HEK293T (cell line): Measurements from ENCODE around the gene FAM114A2.

Experiments used
- CTCF ChIA-PET: fragments of 350-600 bp; formaldehyde crosslinking; extraction: SDS; loops from one replicate; lab custom pipeline; 2021; ENCODE audit warnings: antibody characterized with exemption, inconsistent platforms; lab: Yijun Ruan, JAX
- POLR2A ChIA-PET: fragments of 350-600 bp; formaldehyde crosslinking; extraction: SDS; loops from one replicate; lab custom pipeline; 2020; ENCODE audit warnings: antibody characterized with exemption, inconsistent platforms; lab: Yijun Ruan, JAX
- DNase-seq: peaks from one replicate; pipeline ENCODE4 v3.0.0; 2012; ENCODE audit warnings: mixed read lengths; ENCODE audit errors: extremely low spot score
- ARNT ChIP-seq: fragments of 450-650 bp; IDR thresholded peaks from 2 replicates; pipeline ENCODE4 v1.6.1; 2017; ENCODE audit warnings: mild to moderate bottlenecking
- BHLHE40 ChIP-seq: fragments of 450-650 bp; IDR thresholded peaks from 2 replicates; pipeline ENCODE4 v1.6.1; 2016; ENCODE audit warnings: mild to moderate bottlenecking, moderate library complexity, borderline replicate concordance
- CTBP1 ChIP-seq: fragments of 450-650 bp; IDR thresholded peaks from 2 replicates; pipeline ENCODE4 v1.6.1; 2016; ENCODE audit warnings: borderline replicate concordance
- ELF4 ChIP-seq: fragments of 450-650 bp; IDR thresholded peaks from 2 replicates; pipeline ENCODE4 v1.6.1; 2017; ENCODE audit warnings: antibody characterized with exemption
- FOXA1 ChIP-seq: fragments of 450-650 bp; IDR thresholded peaks from 2 replicates; pipeline ENCODE4 v1.6.1; 2016; ENCODE audit warnings: mild to moderate bottlenecking
- FOXK2 ChIP-seq: fragments of 450-650 bp; IDR thresholded peaks from 2 replicates; pipeline ENCODE4 v1.6.1; 2016; ENCODE audit warnings: mild to moderate bottlenecking
- FOXM1 ChIP-seq: fragments of 450-650 bp; IDR thresholded peaks from 2 replicates; pipeline ENCODE4 v1.6.1; 2017; ENCODE audit warnings: mild to moderate bottlenecking, borderline replicate concordance
- HDGF ChIP-seq: fragments of 450-650 bp; IDR thresholded peaks from 2 replicates; pipeline ENCODE4 v1.6.1; 2017; ENCODE audit warnings: antibody characterized with exemption, borderline replicate concordance
- L3MBTL2 ChIP-seq: fragments of 450-650 bp; conservative IDR thresholded peaks from 2 replicates; pipeline ENCODE4 v1.6.1; 2016; ENCODE audit warnings: mild to moderate bottlenecking
- LEF1 ChIP-seq: fragments of 450-650 bp; IDR thresholded peaks from 2 replicates; pipeline ENCODE4 v1.6.1; 2017; ENCODE audit warnings: mild to moderate bottlenecking, borderline replicate concordance
- NFRKB ChIP-seq: fragments of 450-650 bp; IDR thresholded peaks from 2 replicates; pipeline ENCODE4 v1.6.1; 2016; ENCODE audit warnings: mild to moderate bottlenecking, moderate library complexity
- SP1 ChIP-seq: fragments of 450-650 bp; IDR thresholded peaks from 2 replicates; pipeline ENCODE4 v1.6.1; 2017
- SUZ12 ChIP-seq: fragments of 450-650 bp; IDR thresholded peaks from 2 replicates; pipeline ENCODE4 v1.6.1; 2016; ENCODE audit warnings: mild to moderate bottlenecking
- TARDBP ChIP-seq: fragments of 450-650 bp; IDR thresholded peaks from 2 replicates; pipeline ENCODE4 v1.6.1; 2016
- ZNF384 ChIP-seq: fragments of 450-650 bp; IDR thresholded peaks from 2 replicates; pipeline ENCODE4 v1.6.1; 2016
- TF ChIP-seq, protein P1 (sequence below): fragments of 450-650 bp; IDR thresholded peaks from 2 replicates; pipeline ENCODE4 v1.6.1; 2016

Gene FAM114A2

DNA sequence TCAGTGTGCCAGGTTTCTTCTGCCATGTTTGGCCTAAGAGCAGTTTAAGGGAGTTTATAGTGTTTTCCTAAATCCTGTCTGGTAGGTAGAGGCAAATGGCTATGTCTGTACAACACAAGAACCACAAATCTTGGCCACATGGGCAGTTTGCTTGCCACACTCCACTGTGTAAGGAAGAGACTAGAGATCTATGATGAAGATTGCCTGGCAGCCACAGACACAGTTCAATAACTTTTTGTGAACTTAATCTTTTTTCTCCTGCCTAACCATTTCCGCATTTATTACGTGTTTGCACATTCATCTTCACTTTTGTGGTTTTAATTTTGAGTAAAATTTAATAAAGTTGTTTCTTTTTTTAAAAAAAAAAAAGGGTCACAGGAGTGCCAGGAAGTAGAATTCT is 5.9 kb upstream of the FAM114A2 start:
- ChIA-PET POLR2A (no interaction called here), CTCF (no interaction called here)
- TF ChIP-seq HDGF (no peak), ARNT (no peak), L3MBTL2 (no peak), NFRKB (no peak), FOXA1 (no peak), ZNF384 (no peak), FOXK2 (no peak), BHLHE40 (no peak), SP1 (no peak), CTBP1 (no peak)
- TF ChIP-seq, protein P1, sequence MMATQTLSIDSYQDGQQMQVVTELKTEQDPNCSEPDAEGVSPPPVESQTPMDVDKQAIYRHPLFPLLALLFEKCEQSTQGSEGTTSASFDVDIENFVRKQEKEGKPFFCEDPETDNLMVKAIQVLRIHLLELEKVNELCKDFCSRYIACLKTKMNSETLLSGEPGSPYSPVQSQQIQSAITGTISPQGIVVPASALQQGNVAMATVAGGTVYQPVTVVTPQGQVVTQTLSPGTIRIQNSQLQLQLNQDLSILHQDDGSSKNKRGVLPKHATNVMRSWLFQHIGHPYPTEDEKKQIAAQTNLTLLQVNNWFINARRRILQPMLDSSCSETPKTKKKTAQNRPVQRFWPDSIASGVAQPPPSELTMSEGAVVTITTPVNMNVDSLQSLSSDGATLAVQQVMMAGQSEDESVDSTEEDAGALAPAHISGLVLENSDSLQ = no peak
- no peak for DNase-seq

DNA sequence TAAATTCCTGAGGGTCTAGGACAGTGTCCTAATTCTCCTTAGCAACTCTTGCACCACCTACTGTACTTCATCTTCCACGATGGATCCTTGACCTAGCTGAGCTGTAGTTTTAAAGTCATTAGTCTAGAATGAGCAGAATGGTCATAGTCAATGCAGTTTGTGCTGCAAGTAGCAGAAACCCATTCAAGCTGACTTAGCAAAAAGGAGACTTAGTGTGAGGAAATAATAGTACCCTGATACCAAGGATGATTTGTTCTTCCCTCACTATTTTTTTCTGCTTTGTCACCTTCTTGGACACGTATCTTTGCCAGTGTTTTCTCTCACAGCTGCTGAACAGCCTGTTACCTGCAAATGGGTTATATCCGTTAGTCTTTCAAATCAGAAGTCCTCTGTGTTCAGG is 5.4 kb upstream of the FAM114A2 start:
- POLR2A ChIA-PET = no interaction called here
- TF ChIP-seq FOXM1 = no peak
- no peak for TF ChIP-seq LEF1
- TF ChIP-seq SP1 = no peak
- no peak for TF ChIP-seq L3MBTL2
- TF ChIP-seq ELF4 = no peak
- TF ChIP-seq BHLHE40 = no peak
- TF ChIP-seq TARDBP = no peak
- TF ChIP-seq NFRKB = no peak
- no peak for TF ChIP-seq ZNF384
- no peak for TF ChIP-seq SUZ12
- TF ChIP-seq FOXK2 = no peak
- no peak for TF ChIP-seq FOXA1
- no peak for TF ChIP-seq ARNT
- no peak for TF ChIP-seq HDGF
- TF ChIP-seq, protein P1 = no peak
- no peak for TF ChIP-seq CTBP1
- CTCF ChIA-PET = no interaction called here
- DNase-seq = no peak

DNA sequence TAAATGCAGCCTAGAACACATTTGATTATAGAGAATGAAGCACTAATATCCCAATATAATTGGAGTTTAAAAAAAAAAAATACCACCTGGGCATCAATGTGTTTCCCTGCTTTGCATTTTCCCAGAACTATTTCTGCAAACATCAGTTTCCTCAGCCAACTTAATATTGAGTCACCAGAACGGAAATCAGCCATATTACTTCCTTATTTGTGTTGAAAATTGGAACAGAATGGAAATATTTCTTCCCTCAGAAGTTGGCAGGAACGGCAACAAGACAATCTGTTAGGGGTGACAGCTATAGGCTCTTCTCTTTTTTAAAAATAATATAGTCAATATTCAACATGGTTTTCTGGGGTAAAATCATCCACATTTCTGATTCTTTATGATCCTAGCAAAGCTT is 4.1 kb upstream of the FAM114A2 start:
- CTCF ChIA-PET = interaction anchor here (1.2 kb wide), 2 partner anchors 69 to 143 kb away, joined by 3 to 5 read pairs; no protein-coding TSS in a partner anchor
- TF ChIP-seq, protein P1 = no peak
- TF ChIP-seq CTBP1 (no peak), FOXK2 (no peak), FOXA1 (no peak), FOXM1 (no peak), TARDBP (no peak), BHLHE40 (no peak)
- no peak for DNase-seq
- POLR2A ChIA-PET = no interaction called here

DNA sequence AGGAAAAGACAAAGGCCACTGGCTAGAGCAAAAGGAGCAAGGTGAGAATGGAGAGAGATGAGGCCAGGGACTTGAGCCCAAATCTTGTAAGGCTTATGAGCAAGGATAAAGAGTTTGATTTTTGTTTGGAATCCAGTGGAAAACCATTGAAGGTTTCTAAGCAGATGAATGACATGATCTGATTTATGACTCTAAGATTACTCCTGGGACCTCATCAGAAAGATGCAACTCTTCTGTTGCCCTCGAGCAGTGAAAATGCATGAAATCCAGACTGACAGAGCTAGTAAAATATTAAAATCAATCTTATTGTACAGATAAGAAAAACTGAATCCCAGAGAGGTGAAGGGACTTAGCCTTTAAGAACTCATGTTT is 734 bp upstream of the FAM114A2 start:
- no peak for TF ChIP-seq LEF1
- TF ChIP-seq, protein P1 = peak; percentile 80
- no peak for TF ChIP-seq HDGF
- TF ChIP-seq FOXA1 = no peak
- TF ChIP-seq SUZ12 = no peak
- no peak for TF ChIP-seq NFRKB
- ChIA-PET POLR2A (interaction anchor here (0.9 to 1.9 kb wide), 20 partner anchors 10 to 444 kb away, joined by 3 to 22 read pairs (median 4); partner anchors contain the start of genes GALNT10 and SAP30L), CTCF (no interaction called here)
- no peak for DNase-seq

DNA sequence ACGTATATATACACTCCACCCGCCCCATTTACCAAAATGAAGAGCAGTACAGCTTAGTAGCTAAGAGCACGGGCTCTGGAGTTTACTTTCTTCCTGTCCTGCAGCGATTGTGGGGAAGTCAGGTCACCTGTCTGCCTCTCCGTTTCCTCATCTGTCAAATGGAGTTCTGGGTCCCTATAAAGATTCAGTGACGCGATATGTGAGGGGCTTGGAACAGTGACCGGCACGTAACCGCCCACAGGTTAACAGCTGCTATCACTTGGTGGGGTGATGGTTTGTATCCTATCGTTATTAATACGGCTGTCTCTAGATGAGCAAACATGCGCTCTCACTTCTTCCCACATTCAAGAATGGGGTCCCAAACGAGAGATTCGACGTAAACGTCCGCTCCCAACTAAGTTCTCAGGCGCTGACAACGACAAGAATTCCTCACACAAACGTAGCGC is 426 bp downstream of the FAM114A2 start:
- DNase-seq = peak; percentile 48

More for the DNA sequence above, 426 bp downstream of the FAM114A2 start:
- ChIA-PET POLR2A (interaction anchor here (0.9 to 1.9 kb wide), 21 partner anchors 9 to 445 kb away, joined by 3 to 22 read pairs (median 5); partner anchors contain the start of genes GALNT10 and SAP30L), CTCF (interaction anchor here (0.8 kb wide), 1 partner anchor 119 kb away, joined by 3 read pairs; no protein-coding TSS in a partner anchor)
- TF ChIP-seq, protein P1 = no peak
- no peak for TF ChIP-seq L3MBTL2
- TF ChIP-seq NFRKB = no peak
- TF ChIP-seq FOXM1 = no peak
- no peak for TF ChIP-seq SP1
- no peak for TF ChIP-seq SUZ12
- TF ChIP-seq HDGF = no peak
- no peak for TF ChIP-seq TARDBP
- TF ChIP-seq ARNT = no peak
